HL-60 (cell line): Measurements from ENCODE around the gene EIF6.

Experiments used
- DNase-seq, 2 experiments: peaks; one replicate each; pipeline ENCODE4 v3.0.0-alpha.2; 2010 to 2020; ENCODE audit warnings: low read depth in 1 of 2, low spot score in 1 of 2
- H3K27ac ChIP-seq: fragments of 250-450 bp; sonication (Bioruptor Pico); replicated peaks from 2 replicates; pipeline ENCODE4 v1.5.1; 2020; ENCODE audit warnings: mild to moderate bottlenecking, moderate library complexity
- H3K27me3 ChIP-seq: fragments of 250-450 bp; sonication (Bioruptor Pico); 2 replicates; pipeline ENCODE4 v1.5.1; 2021; ENCODE audit warnings: mild to moderate bottlenecking, moderate library complexity; ENCODE audit not compliant: insufficient read depth, poor library complexity, severe bottlenecking
- H3K4me3 ChIP-seq: replicated peaks from 2 replicates; pipeline ENCODE4 v1.5.1; 2011; ENCODE audit warnings: mild to moderate bottlenecking, control low read depth, low read length; ENCODE audit not compliant: insufficient read depth
- CTCF ChIP-seq: IDR thresholded peaks from one replicate; pipeline ENCODE4 v1.5.1; 2011; ENCODE audit warnings: low read length, control low read depth, inconsistent platforms; ENCODE audit not compliant: insufficient read depth
- GABPA ChIP-seq: IDR thresholded peaks from 2 replicates; pipeline ENCODE4 v1.6.1; 2012; ENCODE audit warnings: low read depth
- POLR2AphosphoS5 ChIP-seq: IDR thresholded peaks from 2 replicates; pipeline ENCODE4 v1.6.1; 2012; ENCODE audit warnings: low read depth
- SPI1 ChIP-seq: IDR thresholded peaks from 2 replicates; pipeline ENCODE4 v1.6.1; 2012; ENCODE audit warnings: low read depth, mild to moderate bottlenecking, borderline replicate concordance
- TF ChIP-seq, protein P1 (sequence below): IDR thresholded peaks from 2 replicates; pipeline ENCODE4 v1.6.1; 2012; ENCODE audit warnings: low read depth; ENCODE audit not compliant: insufficient replicate concordance

Gene EIF6

GRCh38 chr20:35311409-35311808 lies 26.8 kb upstream of the EIF6 start:
- H3K27ac ChIP-seq, result no peak overlapping the region
- TF ChIP-seq POLR2AphosphoS5, result no peak
- no peak for TF ChIP-seq SPI1
- TF ChIP-seq, protein P1, sequence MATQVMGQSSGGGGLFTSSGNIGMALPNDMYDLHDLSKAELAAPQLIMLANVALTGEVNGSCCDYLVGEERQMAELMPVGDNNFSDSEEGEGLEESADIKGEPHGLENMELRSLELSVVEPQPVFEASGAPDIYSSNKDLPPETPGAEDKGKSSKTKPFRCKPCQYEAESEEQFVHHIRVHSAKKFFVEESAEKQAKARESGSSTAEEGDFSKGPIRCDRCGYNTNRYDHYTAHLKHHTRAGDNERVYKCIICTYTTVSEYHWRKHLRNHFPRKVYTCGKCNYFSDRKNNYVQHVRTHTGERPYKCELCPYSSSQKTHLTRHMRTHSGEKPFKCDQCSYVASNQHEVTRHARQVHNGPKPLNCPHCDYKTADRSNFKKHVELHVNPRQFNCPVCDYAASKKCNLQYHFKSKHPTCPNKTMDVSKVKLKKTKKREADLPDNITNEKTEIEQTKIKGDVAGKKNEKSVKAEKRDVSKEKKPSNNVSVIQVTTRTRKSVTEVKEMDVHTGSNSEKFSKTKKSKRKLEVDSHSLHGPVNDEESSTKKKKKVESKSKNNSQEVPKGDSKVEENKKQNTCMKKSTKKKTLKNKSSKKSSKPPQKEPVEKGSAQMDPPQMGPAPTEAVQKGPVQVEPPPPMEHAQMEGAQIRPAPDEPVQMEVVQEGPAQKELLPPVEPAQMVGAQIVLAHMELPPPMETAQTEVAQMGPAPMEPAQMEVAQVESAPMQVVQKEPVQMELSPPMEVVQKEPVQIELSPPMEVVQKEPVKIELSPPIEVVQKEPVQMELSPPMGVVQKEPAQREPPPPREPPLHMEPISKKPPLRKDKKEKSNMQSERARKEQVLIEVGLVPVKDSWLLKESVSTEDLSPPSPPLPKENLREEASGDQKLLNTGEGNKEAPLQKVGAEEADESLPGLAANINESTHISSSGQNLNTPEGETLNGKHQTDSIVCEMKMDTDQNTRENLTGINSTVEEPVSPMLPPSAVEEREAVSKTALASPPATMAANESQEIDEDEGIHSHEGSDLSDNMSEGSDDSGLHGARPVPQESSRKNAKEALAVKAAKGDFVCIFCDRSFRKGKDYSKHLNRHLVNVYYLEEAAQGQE, result no peak
- TF ChIP-seq GABPA, result no peak
- no peak for TF ChIP-seq CTCF
- H3K27me3 ChIP-seq, result no peaks in the 10 kb centered on the region
- H3K4me3 ChIP-seq, result no peak overlapping the region
- no peak for DNase-seq

GRCh38 chr20:35307666-35308653 lies 23.4 kb upstream of the EIF6 start:
- H3K4me3 ChIP-seq, result no peak overlapping the region
- no peaks in the 10 kb centered on the region for H3K27me3 ChIP-seq
- peak overlapping the region; percentile 62 for H3K27ac ChIP-seq
- TF ChIP-seq CTCF (no peak), POLR2AphosphoS5 (no peak), SPI1 (no peak), GABPA (no peak)
- TF ChIP-seq, protein P1, result no peak
- DNase-seq, result no peak

GRCh38 chr20:35306931-35307517 lies 22.5 kb upstream of the EIF6 start:
- TF ChIP-seq CTCF, result peak; percentile 76
- TF ChIP-seq, protein P1, result no peak
- no peaks in the 10 kb centered on the region for H3K27me3 ChIP-seq
- peak overlapping the region; percentile 62 for H3K27ac ChIP-seq
- DNase-seq, result peak in 1 of 2 experiments; percentile 79
- no peak overlapping the region for H3K4me3 ChIP-seq
